ENCODE data around the gene MFAP5.
"Not testable (repeated sequence)": the region's sequence is repeated elsewhere in the genome, so short reads cannot be mapped to it uniquely, and the experiment has no call there.

The MFAP5 gene

DNA sequence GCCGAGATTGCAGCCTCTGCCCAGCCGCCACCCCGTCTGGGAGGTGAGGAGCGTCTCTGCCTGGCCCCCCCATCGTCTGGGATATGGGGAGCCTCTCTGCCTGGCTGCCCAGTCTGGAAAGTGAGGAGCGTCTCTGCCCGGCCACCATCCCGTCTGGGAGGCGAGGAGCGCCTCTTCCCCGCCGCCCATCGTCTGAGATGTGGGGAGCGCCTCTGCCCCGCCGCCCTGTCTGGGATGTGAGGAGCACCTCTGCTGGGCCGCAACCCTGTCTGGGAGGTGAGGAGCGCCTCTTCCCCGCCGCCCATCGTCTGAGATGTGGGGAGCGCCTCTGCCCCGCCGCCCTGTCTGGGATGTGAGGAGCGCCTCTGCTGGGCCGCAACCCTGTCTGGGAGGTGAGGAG is 37.9 kb downstream of the MFAP5 start:
- DNase-seq: not testable (repeated sequence)

DNA sequence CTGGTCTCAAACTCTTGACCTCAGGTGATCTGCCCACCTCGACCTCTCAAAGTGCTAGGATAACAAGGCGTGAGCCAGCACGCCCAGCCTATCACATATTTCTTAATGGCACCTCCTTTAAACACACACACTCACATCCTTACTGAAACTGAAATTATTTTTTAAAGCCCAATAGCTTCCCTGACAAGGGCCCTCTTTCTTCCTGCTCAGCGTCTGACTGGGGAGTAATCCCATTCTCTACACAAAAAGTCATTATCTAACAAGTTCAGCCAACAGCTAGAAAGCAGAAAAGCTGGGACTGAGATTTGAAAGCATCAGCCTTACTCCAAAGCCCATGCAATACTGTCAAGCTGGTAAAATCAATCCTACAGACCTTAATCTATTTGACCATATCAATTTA is 40.0 kb downstream of the MFAP5 start:
- no peak for DNase-seq

DNA sequence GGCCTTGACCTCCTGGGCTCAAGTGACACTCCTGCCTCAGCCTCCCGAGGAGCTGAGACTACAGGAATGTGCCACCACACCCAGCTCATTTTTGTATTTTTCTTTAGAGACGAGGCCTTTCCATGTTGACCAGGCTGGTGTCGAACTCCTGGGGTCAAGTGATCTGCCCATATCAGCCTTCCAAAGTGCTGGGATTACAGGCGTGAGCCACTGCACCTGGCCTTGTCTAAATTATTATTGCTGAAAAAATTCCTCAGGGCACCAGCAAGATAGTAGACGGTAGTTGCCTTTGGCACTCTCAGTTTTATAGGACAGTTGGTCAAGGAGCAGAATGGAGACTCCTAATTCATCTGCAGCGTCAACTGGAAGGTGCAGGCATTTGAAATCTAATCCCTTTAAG is 47.4 kb downstream of the MFAP5 start:
- no peak for DNase-seq

DNA sequence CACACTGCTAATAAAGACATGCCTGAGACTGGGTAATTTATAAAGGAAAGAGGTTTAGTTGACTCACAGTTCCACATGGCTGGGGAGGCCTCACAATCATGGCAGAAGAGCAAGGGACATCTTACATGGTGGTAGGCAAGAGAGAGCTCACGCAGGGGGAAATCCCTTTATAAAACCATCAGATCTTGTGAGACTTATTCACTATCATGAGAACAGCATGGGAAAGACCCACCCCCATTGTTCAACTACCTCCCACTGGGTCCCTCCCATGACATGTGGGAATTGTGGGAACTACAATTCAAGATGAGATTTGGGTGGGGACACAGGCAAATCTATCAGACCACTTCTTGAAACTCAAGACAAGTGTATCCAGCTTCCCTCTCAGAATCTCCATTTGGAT is 48.7 kb downstream of the MFAP5 start:
- not testable (repeated sequence) for DNase-seq

DNA sequence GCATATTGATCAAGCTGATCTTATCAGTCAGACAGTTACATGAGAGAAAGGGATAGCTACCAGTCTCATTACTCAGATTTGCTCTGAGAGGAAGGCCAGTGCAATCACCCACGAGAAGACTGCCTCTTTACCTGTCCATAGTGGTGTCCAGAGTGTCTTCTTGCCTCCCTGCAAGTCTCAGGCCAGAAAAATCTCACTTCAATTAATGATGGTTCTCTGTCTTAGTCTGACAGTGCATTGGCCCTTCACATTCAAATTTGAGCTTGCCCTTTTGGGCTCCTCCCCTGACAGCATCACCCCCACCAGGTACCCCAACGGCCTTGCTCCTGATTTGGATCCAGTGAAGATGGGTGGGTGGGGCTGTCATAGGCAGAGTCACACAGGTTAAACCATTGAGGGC is 50.0 kb downstream of the MFAP5 start, which contains the start of gene AICDA:
Gene AICDA, minus strand, starts transcription at position 231 of the 400 bp plus-strand sequence. Its CDS starts 92 bp downstream, at position 139.
- no peak for DNase-seq

DNA sequence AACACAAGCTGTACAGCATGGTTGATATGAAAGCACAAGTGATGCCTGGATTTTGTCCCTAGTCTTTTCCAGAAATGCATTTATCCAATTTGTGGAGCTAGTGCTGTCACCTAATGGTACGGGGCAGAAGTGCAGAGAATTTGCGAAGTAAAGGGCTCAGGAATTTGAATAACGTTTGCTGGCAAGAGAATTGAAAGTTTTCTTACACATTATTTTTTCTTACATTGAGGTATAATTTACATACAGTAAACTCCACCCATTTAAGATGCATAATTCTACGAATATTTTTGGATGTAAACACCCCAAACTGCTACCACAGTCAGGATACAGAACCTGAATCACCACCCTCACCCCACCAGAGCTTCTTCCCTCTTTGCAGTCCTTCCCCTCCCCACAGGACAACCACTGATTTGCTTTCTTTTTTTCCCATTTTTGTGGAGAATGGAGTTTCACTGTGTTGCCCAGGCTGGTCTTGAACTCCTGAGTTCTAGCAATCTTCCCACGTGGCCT is 53.5 kb downstream of the MFAP5 start:
- no peak for DNase-seq

DNA sequence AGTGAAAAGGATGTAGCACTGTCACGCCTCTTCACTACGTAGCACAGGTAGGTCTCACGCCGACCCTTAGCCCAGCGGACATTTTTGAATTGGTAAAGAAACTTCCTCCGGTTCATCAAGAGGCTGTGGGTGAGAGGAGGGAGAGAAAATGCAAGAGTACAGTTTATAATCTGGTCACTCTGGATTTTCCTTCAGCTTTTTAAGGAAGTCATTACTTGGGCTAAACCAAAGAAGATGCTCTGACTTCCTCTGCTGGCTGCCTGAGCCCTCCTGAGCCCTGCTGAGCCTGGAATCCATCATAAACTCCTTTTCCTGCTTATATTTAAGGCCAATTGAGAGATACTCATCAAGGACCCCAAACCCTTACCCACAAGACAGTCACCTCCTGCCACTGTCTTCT is 55.7 kb downstream of the MFAP5 start:
- no peak for DNase-seq

DNA sequence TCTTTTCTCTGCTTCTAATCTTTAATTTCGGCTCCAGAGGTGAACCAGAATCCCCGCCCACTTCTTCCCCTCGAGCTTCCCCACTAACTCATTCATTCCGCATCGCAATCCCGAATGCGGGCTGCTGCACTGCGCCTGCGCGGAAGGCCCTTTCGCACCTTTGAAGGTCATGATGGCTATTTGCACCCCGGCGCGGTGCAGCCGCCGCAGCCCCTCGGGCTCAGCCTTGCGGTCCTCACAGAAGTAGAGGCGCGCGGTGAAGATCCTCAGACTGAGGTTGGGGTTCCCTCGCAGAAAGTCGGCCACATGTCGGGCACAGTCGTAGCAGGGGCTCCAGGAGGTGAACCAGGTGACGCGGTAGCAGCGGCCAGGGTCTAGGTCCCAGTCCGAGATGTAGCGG is 57.6 kb downstream of the MFAP5 start:
- no peak for DNase-seq

DNA sequence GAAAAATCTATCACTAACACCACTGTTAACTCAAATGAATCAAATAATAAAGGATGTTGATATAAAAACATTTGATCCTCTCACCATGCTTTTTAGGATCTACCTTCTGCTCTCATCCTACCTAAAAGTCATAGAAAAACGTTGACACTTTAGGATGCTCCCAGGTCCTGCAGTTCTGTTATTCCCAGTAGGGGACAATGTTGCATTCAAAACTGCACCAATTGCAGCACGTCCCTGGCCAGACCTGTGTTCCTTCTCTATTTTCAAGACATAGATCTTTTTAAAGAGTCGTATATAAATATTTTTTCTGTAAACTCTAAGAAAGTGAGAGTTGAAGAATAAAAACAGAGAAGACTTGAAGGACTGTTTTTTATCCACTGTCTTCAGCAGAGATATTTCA is 58.8 kb downstream of the MFAP5 start:
- no peak for DNase-seq

DNA sequence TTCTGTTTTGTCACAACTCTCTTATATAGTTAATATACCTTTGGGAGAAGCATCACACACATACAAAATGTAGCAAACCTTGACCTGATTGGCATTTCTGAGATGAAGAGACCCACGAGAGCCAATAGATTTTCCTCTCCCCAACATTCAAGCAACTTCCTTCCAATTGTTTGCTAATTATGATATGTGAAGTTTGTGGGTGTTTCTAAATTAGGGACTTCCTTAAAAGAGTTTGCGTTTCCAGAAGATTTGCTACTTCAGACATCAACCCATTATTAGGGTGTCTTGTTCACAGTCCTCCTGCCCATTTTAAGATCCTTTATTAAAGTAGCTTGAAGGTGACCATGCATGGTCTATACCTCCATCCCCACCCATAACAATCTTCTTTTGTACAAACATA is 59.3 kb downstream of the MFAP5 start:
- DNase-seq: no peak

DNA sequence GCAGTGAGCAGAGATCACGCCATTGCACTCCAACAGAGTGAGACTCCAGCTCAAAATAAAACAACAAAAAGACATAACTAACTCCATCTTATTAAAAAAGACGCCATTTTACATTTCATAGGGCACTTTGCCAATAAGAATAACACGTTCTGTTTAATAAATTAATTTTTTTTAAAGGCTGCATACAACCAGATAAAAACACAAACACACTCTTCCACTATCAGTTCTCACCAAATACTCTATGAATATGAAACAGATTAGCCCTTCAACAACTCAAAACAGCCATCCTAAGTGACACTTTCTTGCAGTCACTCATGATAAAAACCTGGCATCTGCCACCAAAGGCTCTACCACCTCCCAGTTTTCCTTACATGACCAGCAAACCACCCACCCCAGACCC is 66.1 kb downstream of the MFAP5 start:
- no peak for DNase-seq

Measured in activated gamma-delta T cell treated with Interleukin-2 at 50 U/mL for 16 hours (primary cell).